Measurements from ENCODE around the gene TPT1.
"Not testable (repeated sequence)": the region's sequence is repeated elsewhere in the genome, so short reads cannot be mapped to it uniquely, and the experiment has no call there.

DNA sequence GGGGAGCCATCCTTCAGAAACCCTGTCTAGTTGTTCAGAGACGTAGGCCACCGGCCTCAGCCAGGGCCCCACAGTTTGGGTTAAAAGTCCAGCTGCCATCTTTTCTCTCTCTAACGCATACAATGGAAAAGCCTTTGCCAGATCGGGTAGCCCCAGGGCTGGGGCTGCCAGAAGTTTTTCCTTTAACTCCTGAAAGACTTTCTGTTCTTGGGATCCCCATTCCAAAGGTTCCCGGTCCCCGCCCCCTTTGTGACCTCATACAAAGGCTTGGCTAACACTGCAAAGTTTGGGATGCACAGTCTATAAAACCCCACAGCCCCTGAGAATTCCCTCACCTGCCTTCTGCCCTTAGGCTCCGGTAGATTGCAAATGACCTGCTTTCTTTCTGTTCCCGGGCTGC is 41.8 kb upstream of the TPT1 start:
- not testable (repeated sequence) for TF ChIP-seq MYC (IDR thresholded peaks at IDR 0.05; ENCODE audit: low read depth, low read length)
- TF ChIP-seq, protein P1, sequence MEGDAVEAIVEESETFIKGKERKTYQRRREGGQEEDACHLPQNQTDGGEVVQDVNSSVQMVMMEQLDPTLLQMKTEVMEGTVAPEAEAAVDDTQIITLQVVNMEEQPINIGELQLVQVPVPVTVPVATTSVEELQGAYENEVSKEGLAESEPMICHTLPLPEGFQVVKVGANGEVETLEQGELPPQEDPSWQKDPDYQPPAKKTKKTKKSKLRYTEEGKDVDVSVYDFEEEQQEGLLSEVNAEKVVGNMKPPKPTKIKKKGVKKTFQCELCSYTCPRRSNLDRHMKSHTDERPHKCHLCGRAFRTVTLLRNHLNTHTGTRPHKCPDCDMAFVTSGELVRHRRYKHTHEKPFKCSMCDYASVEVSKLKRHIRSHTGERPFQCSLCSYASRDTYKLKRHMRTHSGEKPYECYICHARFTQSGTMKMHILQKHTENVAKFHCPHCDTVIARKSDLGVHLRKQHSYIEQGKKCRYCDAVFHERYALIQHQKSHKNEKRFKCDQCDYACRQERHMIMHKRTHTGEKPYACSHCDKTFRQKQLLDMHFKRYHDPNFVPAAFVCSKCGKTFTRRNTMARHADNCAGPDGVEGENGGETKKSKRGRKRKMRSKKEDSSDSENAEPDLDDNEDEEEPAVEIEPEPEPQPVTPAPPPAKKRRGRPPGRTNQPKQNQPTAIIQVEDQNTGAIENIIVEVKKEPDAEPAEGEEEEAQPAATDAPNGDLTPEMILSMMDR (IDR thresholded peaks at IDR 0.05; ENCODE audit: low read depth, low read length): not testable (repeated sequence)
